Measurements from ENCODE around the gene POGK. TPM values are rescaled to one million over a fixed set of nuclear protein-coding genes. Genes with fewer than 3 reads are reported as not detected.

POGK gene
- total RNA-seq, 4 donors from 2014 or later, result 36.5 to 51.2 (median 44.8) TPM

Other genes starting within 250 kb of the POGK start
- gene TADA1, start 36.8 kb downstream of the POGK start, total RNA-seq, result 10 to 100 TPM in 3 of 4 donors, 1 to 10 TPM in 1; 9.5 to 16.2 (median 13.6) TPM
- gene ILDR2, start 136.1 kb downstream of the POGK start, total RNA-seq, result 10 to 100 TPM in 1 of 4 donors, 1 to 10 TPM in 3; 2.7 to 15.2 (median 8.2) TPM
- gene MAEL, start 149.8 kb downstream of the POGK start, total RNA-seq, result 1 to 10 TPM in 2 of 4 donors, under 1 TPM in 2; 0.54 to 2.0 (median 0.90) TPM

All from gastroesophageal sphincter (tissue), 4 donors.